Trophoblast cell (in vitro differentiated cells and primary cell): Measurements from ENCODE around the gene XPO6.

ENCODE experiments used
- DNase-seq, 2 donors: peaks; one replicate each; pipeline ENCODE4 v3.0.0-alpha.2; 2016
- H2AFZ ChIP-seq: 2 replicates; pipeline ENCODE4 v1.6.1; 2013; ENCODE audit warnings: low read length, moderate library complexity, mild to moderate bottlenecking; ENCODE audit not compliant: insufficient read depth, poor library complexity
- H2AK5ac ChIP-seq: 2 replicates; pipeline ENCODE4 v1.6.1; 2013; ENCODE audit warnings: mild to moderate bottlenecking, low read length
- H2BK120ac ChIP-seq: 2 replicates; pipeline ENCODE4 v1.6.1; 2013; ENCODE audit warnings: low read length, mild to moderate bottlenecking, moderate library complexity; ENCODE audit not compliant: insufficient read depth, poor library complexity
- H2BK12ac ChIP-seq: 2 replicates; pipeline ENCODE4 v1.6.1; 2013; ENCODE audit warnings: mild to moderate bottlenecking, low read length, moderate library complexity
- H2BK5ac ChIP-seq: 2 replicates; pipeline ENCODE4 v1.6.1; 2013; ENCODE audit warnings: low read length, low read depth, moderate library complexity, mild to moderate bottlenecking; ENCODE audit not compliant: poor library complexity
- H3K14ac ChIP-seq: 2 replicates; pipeline ENCODE4 v1.6.1; 2013; ENCODE audit warnings: mild to moderate bottlenecking, low read length
- H3K18ac ChIP-seq: 2 replicates; pipeline ENCODE4 v1.6.1; 2013; ENCODE audit warnings: mild to moderate bottlenecking, low read length
- H3K23ac ChIP-seq: 2 replicates; pipeline ENCODE4 v1.6.1; 2013; ENCODE audit warnings: low read length
- H3K27ac ChIP-seq: 2 replicates; pipeline ENCODE4 v1.5.1; 2013; ENCODE audit warnings: low read depth, mild to moderate bottlenecking, inconsistent platforms, low read length, moderate library complexity
- H3K27me3 ChIP-seq: 2 replicates; pipeline ENCODE4 v1.6.1; 2013; ENCODE audit warnings: inconsistent platforms, mild to moderate bottlenecking, low read length, moderate library complexity; ENCODE audit not compliant: insufficient read depth
- H3K36me3 ChIP-seq, 2 experiments: 1 replicate in 1 of 2; 2 replicates in 1 of 2; pipeline ENCODE4 v1.6.1; 2013; ENCODE audit warnings: low read length in 2 of 2, mild to moderate bottlenecking in 2 of 2, moderate library complexity in 1 of 2; ENCODE audit not compliant: insufficient read depth in 2 of 2, control insufficient read depth in 1 of 2
- H3K4ac ChIP-seq: 2 replicates; pipeline ENCODE4 v1.6.1; 2013; ENCODE audit warnings: low read depth, mild to moderate bottlenecking, low read length, moderate library complexity
- H3K4me1 ChIP-seq, 2 experiments: 1 replicate in 1 of 2; 2 replicates in 1 of 2; pipeline ENCODE4 v1.6.1; 2013; ENCODE audit warnings: low read length in 2 of 2, mild to moderate bottlenecking in 2 of 2, moderate library complexity in 1 of 2; ENCODE audit not compliant: insufficient read depth in 2 of 2, control insufficient read depth in 1 of 2
- H3K4me2 ChIP-seq: 2 replicates; pipeline ENCODE4 v1.6.1; 2013; ENCODE audit warnings: inconsistent platforms, mild to moderate bottlenecking, low read length, moderate library complexity
- H3K4me3 ChIP-seq: 2 replicates; pipeline ENCODE4 v1.5.1; 2013; ENCODE audit warnings: mild to moderate bottlenecking, low read depth, low read length, inconsistent platforms
- H3K79me1 ChIP-seq: one replicate; pipeline ENCODE4 v1.6.1; 2013; ENCODE audit warnings: low read length
- H3K79me2 ChIP-seq: 2 replicates; pipeline ENCODE4 v1.6.1; 2013; ENCODE audit warnings: low read length, mild to moderate bottlenecking; ENCODE audit not compliant: control insufficient read depth, insufficient read depth, poor library complexity
- H3K9ac ChIP-seq: 2 replicates; pipeline ENCODE4 v1.6.1; 2013; ENCODE audit warnings: mild to moderate bottlenecking, low read length
- H3K9me3 ChIP-seq: 2 replicates; pipeline ENCODE4 v1.6.1; 2013; ENCODE audit warnings: low read depth, mild to moderate bottlenecking, control low read depth, inconsistent platforms, low read length; ENCODE audit not compliant: insufficient read depth
- H4K12ac ChIP-seq: 2 replicates; pipeline ENCODE4 v1.6.1; 2013; ENCODE audit warnings: low read depth, mild to moderate bottlenecking, low read length, moderate library complexity
- H4K8ac ChIP-seq: 2 replicates; pipeline ENCODE4 v1.6.1; 2013; ENCODE audit warnings: low read depth, mild to moderate bottlenecking, low read length, moderate library complexity
- H4K91ac ChIP-seq: one replicate; pipeline ENCODE4 v1.6.1; 2013; ENCODE audit warnings: low read depth, mild to moderate bottlenecking, low read length, moderate library complexity
- WGBS: extraction: QIAGEN DNeasy Blood & Tissue Kit; methylation state at CpG from one replicate; pipeline ENCODE4 v1.1.7; 2013; ENCODE audit warnings: missing lambda C conversion rate; ENCODE audit not compliant: insufficient read length, insufficient coverage; ENCODE audit errors: extremely low coverage; 5-methylcytosine and 5-hydroxymethylcytosine counted together

Gene XPO6

DNA sequence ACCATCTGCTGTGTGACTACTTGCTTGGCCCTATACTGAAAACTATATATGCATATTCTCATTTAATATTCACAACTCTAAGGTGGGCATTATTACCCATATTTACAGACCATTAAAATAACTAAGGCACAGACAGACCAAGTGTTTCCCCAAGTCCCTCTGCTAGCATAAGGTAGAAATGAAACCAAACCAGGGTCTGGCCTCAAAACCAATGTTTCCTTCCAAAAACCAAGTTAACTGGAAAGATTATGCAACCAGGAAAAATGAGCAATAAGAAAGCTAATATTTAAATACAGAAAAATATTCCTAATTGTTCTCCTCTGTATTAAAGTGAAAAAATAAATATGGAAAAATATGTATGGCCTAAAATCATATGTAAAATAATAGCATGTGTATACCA is 50.1 kb downstream of the XPO6 start:
- H2BK120ac ChIP-seq = no peak overlapping the region

DNA sequence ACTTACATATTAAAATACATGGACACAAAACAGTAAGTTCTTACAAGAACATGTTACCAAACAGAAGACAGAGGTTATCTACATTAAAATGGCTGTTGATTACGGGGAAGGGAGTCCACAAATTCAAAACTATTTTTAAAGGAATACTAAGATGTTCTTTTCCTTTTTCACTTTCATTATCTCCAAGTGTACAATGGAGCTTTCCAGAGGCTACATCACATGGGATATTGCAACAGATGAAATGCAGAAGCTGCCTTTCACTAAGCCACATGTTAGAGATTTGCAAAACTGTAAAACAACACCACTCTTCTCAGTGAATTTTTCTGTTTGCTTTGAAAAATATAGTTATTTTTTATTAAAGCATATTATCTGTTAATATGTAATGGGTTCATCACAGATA is 53.6 kb downstream of the XPO6 start:
- Histone ChIP-seq H4K8ac (no peak overlapping the region), H2AFZ (no peak overlapping the region), H3K23ac (no peak overlapping the region), H3K14ac (no peak overlapping the region), H3K9ac (no peak overlapping the region), H4K91ac (no peak overlapping the region), H3K36me3 (peaks cover 9 to 12% of the 10 kb centered on the region in 2 experiments), H3K4me2 (no peak overlapping the region), H3K18ac (no peak overlapping the region), H4K12ac (no peak overlapping the region), H3K79me2 (no peaks in the 10 kb centered on the region), H3K79me1 (no peaks in the 10 kb centered on the region), H2BK5ac (no peak overlapping the region), H3K4ac (no peak overlapping the region), H2AK5ac (no peak overlapping the region), H3K27ac (no peak overlapping the region), H3K9me3 (no peaks in the 10 kb centered on the region), H2BK12ac (no peak overlapping the region), H2BK120ac (no peak overlapping the region), H3K4me1 (no peaks in the 10 kb centered on the region), H3K4me3 (no peak overlapping the region), H3K27me3 (no peaks in the 10 kb centered on the region)
- WGBS = no CpG with 5 or more reads among the region's 1 CpG
- peak in 1 of 2 donors; percentile 16 for DNase-seq

More for the DNA sequence above, 50.1 kb downstream of the XPO6 start:
- Histone ChIP-seq H4K91ac (no peak overlapping the region), H3K79me2 (no peaks in the 10 kb centered on the region), H3K23ac (no peak overlapping the region), H2BK5ac (no peak overlapping the region), H2BK12ac (no peak overlapping the region), H4K8ac (no peak overlapping the region), H3K27me3 (no peaks in the 10 kb centered on the region), H2AFZ (no peak overlapping the region), H3K14ac (no peak overlapping the region), H3K4me2 (no peak overlapping the region), H3K18ac (no peak overlapping the region), H3K4me1 (peaks cover 1% of the 10 kb centered on the region in 2 experiments), H3K36me3 (peaks cover 7 to 8% of the 10 kb centered on the region in 2 experiments), H3K4me3 (no peak overlapping the region), H3K79me1 (peaks cover under 1% of the 10 kb centered on the region), H3K9me3 (no peaks in the 10 kb centered on the region), H3K9ac (no peak overlapping the region), H4K12ac (no peak overlapping the region), H2AK5ac (no peak overlapping the region), H3K27ac (no peak overlapping the region), H3K4ac (no peak overlapping the region)
- DNase-seq = no peak

DNA sequence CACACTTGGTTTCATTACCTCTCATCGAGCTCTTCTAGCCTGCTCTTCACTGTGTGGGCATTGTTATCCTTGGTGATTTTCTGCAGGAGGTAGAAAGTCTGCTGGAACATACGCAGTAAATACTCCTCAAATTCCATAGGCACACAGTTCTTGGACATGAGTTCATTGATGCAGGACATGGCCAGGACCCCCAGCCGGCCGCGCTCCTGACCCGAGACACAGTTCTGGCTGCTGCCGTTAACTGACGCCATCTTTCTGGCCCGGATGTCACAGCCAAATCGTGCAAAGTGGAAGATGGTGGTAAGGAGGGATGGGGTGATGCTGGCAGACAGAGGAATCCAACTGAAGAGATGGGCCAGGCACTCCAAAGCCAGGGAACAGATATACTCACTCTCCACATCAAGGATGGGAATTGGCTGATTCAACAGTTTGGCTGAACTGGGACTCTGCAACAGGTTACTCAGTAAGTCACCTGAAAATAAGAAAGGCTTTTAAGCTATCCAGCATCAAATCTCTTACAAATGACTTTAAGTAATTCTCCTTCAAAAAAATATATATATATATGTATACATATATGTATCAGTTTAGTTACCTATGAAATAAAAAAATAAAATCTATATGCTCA is 55.6 kb downstream of the XPO6 start:
- H3K18ac ChIP-seq = no peak overlapping the region
- H2AK5ac ChIP-seq = no peak overlapping the region
- H2BK120ac ChIP-seq = no peak overlapping the region
- no peak overlapping the region for H4K8ac ChIP-seq
- H3K23ac ChIP-seq = no peak overlapping the region
- H3K4me1 ChIP-seq = no peaks in the 10 kb centered on the region
- H2AFZ ChIP-seq = no peak overlapping the region
- H3K14ac ChIP-seq = no peak overlapping the region
- H4K12ac ChIP-seq = no peak overlapping the region
- peaks cover 11 to 17% of the 10 kb centered on the region in 2 experiments for H3K36me3 ChIP-seq
- no peak overlapping the region for H3K4me3 ChIP-seq
- H3K9me3 ChIP-seq = no peaks in the 10 kb centered on the region
- no peak overlapping the region for H4K91ac ChIP-seq
- no peak overlapping the region for H3K4ac ChIP-seq
- H3K79me1 ChIP-seq = no peaks in the 10 kb centered on the region
- no peak overlapping the region for H2BK5ac ChIP-seq
- H2BK12ac ChIP-seq = no peak overlapping the region
- H3K27me3 ChIP-seq = no peaks in the 10 kb centered on the region
- WGBS = no CpG with 5 or more reads among the region's 10 CpGs
- H3K9ac ChIP-seq = no peak overlapping the region
- no peaks in the 10 kb centered on the region for H3K79me2 ChIP-seq
- H3K4me2 ChIP-seq = no peak overlapping the region
- H3K27ac ChIP-seq = no peak overlapping the region
- DNase-seq = no peak

DNA sequence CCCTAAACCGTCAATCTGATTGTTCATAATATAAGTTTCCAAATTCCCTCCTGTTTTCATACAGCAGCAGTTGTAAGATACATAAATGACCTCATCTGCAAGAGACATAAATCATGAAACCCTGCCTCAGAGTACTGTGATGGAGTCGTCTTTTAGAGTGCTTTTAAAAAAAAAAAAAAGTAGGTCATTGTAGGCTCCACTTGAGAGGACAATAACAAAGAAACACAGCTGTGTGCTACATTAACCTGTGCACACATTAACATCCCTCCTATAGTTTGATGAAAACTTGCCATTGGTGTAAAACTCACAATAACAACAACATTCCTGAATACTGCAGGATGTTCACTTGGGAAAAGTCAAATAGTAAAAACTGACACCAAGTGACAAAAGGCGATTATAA is 56.5 kb downstream of the XPO6 start:
- no peak overlapping the region for H2BK12ac ChIP-seq
- no peak overlapping the region for H4K91ac ChIP-seq
- H3K36me3 ChIP-seq = peaks cover 13 to 22% of the 10 kb centered on the region in 2 experiments
- H3K79me1 ChIP-seq = no peaks in the 10 kb centered on the region
- no peak for DNase-seq
- H3K4ac ChIP-seq = no peak overlapping the region
- H3K4me3 ChIP-seq = no peak overlapping the region
- no peaks in the 10 kb centered on the region for H3K4me1 ChIP-seq
- no peak overlapping the region for H2BK120ac ChIP-seq
- no peak overlapping the region for H2BK5ac ChIP-seq
- no peak overlapping the region for H3K4me2 ChIP-seq
- H3K27ac ChIP-seq = no peak overlapping the region
- WGBS = no CpG with 5 or more reads among the region's 3 CpGs
- H3K14ac ChIP-seq = no peak overlapping the region
- no peak overlapping the region for H3K18ac ChIP-seq
- no peak overlapping the region for H4K8ac ChIP-seq
- no peak overlapping the region for H4K12ac ChIP-seq
- no peak overlapping the region for H3K9ac ChIP-seq
- no peak overlapping the region for H2AK5ac ChIP-seq
- no peaks in the 10 kb centered on the region for H3K9me3 ChIP-seq
- H2AFZ ChIP-seq = no peak overlapping the region
- no peaks in the 10 kb centered on the region for H3K27me3 ChIP-seq
- no peak overlapping the region for H3K23ac ChIP-seq
- H3K79me2 ChIP-seq = no peaks in the 10 kb centered on the region
